ENCODE results near the gene YY1AP1.
"Not testable (repeated sequence)": the region's sequence is repeated elsewhere in the genome, so short reads cannot be mapped to it uniquely, and the experiment has no call there.

Gene YY1AP1
- long read RNA-seq, donor 1, partial matches to known transcripts, result 50 of 93 reads
- long read RNA-seq, donor 1, other reads (novel, unspliced or antisense), result 32 of 93 reads
- long read RNA-seq, donor 2, partial matches to known transcripts, result 77 of 90 reads
- long read RNA-seq, donor 2, other reads (novel, unspliced or antisense), result 8 of 90 reads
- long read RNA-seq, donor 3, partial matches to known transcripts, result 0 of 6 reads
- long read RNA-seq, donor 3, other reads (novel, unspliced or antisense), result 0 of 6 reads
- long read RNA-seq, donor 4, partial matches to known transcripts, result 0 of 7 reads
- long read RNA-seq, donor 4, other reads (novel, unspliced or antisense), result 0 of 7 reads
- long read RNA-seq, donor 5, partial matches to known transcripts, result 6 of 13 reads
- long read RNA-seq, donor 5, other reads (novel, unspliced or antisense), result 0 of 13 reads
- long read RNA-seq, donor 6, partial matches to known transcripts, result 87 of 117 reads
- long read RNA-seq, donor 6, other reads (novel, unspliced or antisense), result 20 of 117 reads
- long read RNA-seq, donor 7, partial matches to known transcripts, result 12 of 20 reads
- long read RNA-seq, donor 7, other reads (novel, unspliced or antisense), result 0 of 20 reads
- long read RNA-seq, donor 8, partial matches to known transcripts, result 133 of 139 reads
- long read RNA-seq, donor 8, other reads (novel, unspliced or antisense), result 0 of 139 reads

GRCh38 chr1:155688324-155689080 lies at the start of gene YY1AP1:
Gene YY1AP1 (minus strand): TSS chr1:155688774. CDS start chr1:155680436, 8,338 bp downstream.
- DNase-seq, result peak; percentile 99

- peak; percentile 12 for DNase-seq
These were observed 40.7 kb upstream of the YY1AP1 start for GRCh38 chr1:155729031-155729898.

- DNase-seq, result no peak
These were observed 36.6 kb upstream of the YY1AP1 start for GRCh38 chr1:155725142-155725541.

DNA sequence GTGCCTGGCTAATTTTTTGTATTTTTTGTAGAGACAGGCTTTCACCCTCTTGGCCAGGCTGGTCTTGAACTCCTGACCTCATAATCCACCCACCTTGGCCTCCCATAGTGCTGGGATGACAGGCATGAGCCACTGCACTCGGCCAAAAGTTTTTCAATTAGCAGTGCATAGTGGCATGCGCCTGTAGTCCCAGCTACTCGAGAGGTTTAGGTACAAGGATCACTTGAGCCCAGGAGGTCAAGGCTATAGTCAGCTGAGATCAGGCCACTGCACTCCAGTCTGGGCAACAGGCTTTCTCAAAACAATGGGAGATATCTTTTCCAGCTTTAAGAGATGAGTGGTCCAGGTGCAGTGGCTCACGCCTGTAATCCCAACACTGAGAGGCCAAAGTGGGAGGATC lies 31.1 kb upstream of the YY1AP1 start:
- no peak for DNase-seq

- DNase-seq, result not testable (repeated sequence)
These were observed 30.0 kb upstream of the YY1AP1 start for GRCh38 chr1:155718524-155719115.

GRCh38 chr1:155717041-155717440 lies 28.5 kb upstream of the YY1AP1 start:
- DNase-seq, result no peak

GRCh38 chr1:155715777-155716176 lies 27.2 kb upstream of the YY1AP1 start:
- no peak for DNase-seq

GRCh38 chr1:155715056-155715455 lies 26.5 kb upstream of the YY1AP1 start:
- not testable (repeated sequence) for DNase-seq

GRCh38 chr1:155713075-155713474 lies 24.5 kb upstream of the YY1AP1 start:
- DNase-seq, result no peak

- DNase-seq, result not testable (repeated sequence)
These were observed 24.1 kb upstream of the YY1AP1 start for GRCh38 chr1:155712636-155713035.

GRCh38 chr1:155711457-155711856 lies 22.9 kb upstream of the YY1AP1 start:
- not testable (repeated sequence) for DNase-seq

DNA sequence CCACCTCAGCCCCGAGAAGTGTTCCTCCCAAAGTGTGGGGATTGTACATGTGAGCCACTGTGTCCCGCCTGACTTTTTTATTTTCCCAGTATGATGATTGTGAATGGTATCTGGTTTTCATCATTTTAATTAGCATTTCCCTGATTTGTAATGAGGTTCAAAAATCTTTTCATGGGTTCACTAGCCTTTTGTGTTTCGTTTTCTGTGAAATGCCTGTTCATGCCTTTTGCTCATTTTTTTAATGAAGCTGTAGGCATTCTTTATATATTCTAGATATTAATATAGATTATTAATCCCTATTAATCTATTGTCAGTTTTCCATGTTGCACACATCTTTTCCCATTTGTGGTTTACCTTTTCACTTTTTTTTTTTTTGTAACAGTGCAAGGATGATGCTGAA lies 20.8 kb upstream of the YY1AP1 start:
- DNase-seq, result no peak

DNA sequence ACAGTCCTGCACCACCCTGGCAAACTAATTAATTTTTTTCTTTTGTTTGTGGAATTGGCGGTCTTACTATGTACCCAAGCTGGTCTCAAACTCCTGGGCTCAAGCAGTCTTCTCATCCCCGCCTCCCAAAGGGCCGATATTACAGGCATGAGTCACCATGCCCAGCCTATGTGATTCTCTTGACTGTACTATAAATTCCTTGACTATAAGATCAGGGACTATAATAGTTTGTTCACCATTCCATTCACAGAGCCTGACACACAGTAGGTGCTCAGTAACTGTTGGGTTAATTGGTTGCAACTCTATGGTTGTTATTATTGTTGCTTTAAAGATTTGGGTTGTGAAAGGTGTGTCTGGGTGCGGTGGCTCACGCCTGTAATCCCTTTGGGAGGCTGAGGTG lies 17.6 kb upstream of the YY1AP1 start:
- DNase-seq, result no peak

DNA sequence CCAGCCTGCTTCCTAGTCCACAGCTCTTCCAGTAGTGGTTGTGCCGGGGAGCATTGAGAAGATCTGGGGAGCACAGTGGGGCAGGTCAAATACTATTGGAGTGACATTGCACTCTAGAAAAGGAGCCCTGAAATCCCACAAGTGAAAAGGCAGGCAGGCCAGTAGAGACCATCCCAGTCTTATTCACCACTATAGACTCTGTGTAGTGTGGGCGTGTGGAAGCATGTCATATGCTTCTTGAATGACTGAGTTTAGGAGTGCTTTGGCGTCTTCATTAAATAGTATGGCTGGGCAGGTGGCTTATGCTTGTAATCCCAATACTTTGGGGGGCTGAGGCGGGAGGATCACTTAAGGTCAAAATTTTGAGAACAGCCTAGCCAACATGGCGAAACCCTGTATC lies 15.8 kb upstream of the YY1AP1 start:
- DNase-seq, result not testable (repeated sequence)

DNA sequence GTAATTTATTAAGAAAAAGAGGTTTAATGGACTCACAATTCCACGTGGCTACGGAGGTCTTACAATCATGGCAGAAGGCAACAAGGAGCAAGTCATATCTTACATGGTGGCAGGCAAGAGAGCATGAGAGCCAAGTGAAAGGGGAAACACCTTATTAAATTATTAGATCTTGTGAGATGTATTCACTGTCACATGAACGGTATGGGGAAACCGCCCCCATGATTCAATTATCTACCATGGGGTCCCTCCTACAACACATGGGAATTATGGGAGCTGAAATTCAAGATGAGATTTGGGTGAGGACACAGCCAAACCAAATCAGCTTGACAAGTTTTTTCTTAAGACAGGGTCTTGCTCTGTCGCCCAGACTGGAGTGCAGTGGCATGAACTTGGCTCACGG lies 14.6 kb upstream of the YY1AP1 start:
- no peak for DNase-seq

GRCh38 chr1:155701675-155702074 lies 13.1 kb upstream of the YY1AP1 start:
- not testable (repeated sequence) for DNase-seq

DNA sequence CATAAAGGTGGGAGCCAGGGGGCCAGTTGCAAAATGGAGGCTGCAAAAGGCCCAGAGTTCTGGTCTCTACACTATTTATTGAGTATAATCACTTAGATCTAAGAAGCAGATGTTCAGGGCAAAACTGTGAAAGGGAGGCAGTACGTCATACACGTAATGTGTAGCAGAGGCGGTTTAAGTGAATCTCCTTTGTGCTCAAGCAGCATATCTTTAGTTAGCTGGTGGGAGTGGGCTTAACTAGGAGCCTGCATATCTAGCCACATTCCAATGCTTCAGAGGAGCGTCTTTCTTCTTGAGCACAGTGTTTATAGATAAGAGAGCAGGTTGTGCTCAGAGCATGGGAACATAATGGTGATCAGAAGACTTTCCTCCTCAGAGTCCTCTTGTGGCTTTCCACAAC lies 10.5 kb upstream of the YY1AP1 start:
- DNase-seq, result not testable (repeated sequence)

- DNase-seq, result no peak
These were observed 9.9 kb upstream of the YY1AP1 start for GRCh38 chr1:155698382-155699038.

DNA sequence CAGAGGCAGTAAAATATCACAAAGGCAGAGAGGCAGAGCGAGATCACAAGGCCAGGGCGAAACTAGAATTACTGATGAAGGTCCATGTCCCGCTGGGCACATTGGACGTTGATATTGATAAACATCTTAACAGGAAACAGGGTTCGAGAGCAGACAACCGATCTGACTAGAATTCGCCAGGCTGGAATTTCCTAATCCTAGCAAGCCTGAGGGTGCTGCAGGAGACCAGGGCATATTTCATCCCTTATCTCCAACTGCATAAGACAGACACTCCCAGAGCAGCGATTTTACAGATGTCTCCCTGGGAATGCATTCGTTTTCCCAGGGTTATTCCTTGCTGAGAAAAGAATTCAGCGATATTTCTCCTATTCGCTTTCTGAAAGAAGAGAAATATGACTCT lies 9.0 kb upstream of the YY1AP1 start:
- DNase-seq, result not testable (repeated sequence)

- DNase-seq, result no peak
These were observed 8.5 kb upstream of the YY1AP1 start for GRCh38 chr1:155697046-155697445.

GRCh38 chr1:155696524-155696923 lies 8.0 kb upstream of the YY1AP1 start:
- DNase-seq, result no peak
